Measurements from ENCODE around the gene SPPL2A. TPM values are rescaled to one million over a fixed set of nuclear protein-coding genes. Genes with fewer than 3 reads are reported as not detected.

Gene SPPL2A
- 82.2 and 96.6 TPM in 2 replicates for total RNA-seq

GRCh38 chr15:50765195-50765967, at the start of gene SPPL2A:
Gene SPPL2A, minus strand, starts transcription at chr15:50765706. Its CDS starts 173 bp downstream, at chr15:50765533.

GRCh38 chr15:50686469-50687301, 78.8 kb downstream of the SPPL2A start, which contains the start of gene TRPM7:
Gene TRPM7, minus strand, starts transcription at chr15:50686797. Its CDS starts 264 bp downstream, at chr15:50686533.

Small RNA genes lying within 50 kb of the gene (small RNA-seq; reads per million reads assigned to genes)
- not detected for gene AC012100.1
- gene RN7SL354P: not detected

Other genes with a start within 250 kb of the SPPL2A start
- gene USP50, start 219.0 kb downstream of the SPPL2A start, total RNA-seq: 0.14 and 0.40 TPM in 2 replicates
- gene TRPM7, start 78.9 kb downstream of the SPPL2A start, total RNA-seq: 67.3 and 71.4 TPM in 2 replicates
- gene AP4E1, start 143.0 kb upstream of the SPPL2A start, total RNA-seq: 18.1 and 20.1 TPM in 2 replicates